Measurements from ENCODE around the gene PRTG. TPM values are rescaled to one million over a fixed set of nuclear protein-coding genes. Genes with fewer than 3 reads are reported as not detected.

PRTG gene
- total and polyA plus RNA-seq, 2 experiments from 2014 or later = 0.63 to 3.4 TPM

- H3K4me1 Mint-ChIP-seq = peaks cover 32% of the 10 kb centered on the region
Observed at GRCh38 chr15:55698653-55699052, 44.3 kb downstream of the PRTG start.

More at GRCh38 chr15:55698653-55699052, 44.3 kb downstream of the PRTG start:
- H3K27ac ChIP-seq (ENCODE audit: low read depth) = no peak overlapping the region
- no peaks in the 10 kb centered on the region for H4K20me1 ChIP-seq (replicated peaks; ENCODE audit: insufficient read depth)
- peaks cover 23% of the 10 kb centered on the region for H3K4me1 ChIP-seq (ENCODE audit: insufficient read depth)
- H3K9me3 Mint-ChIP-seq = no peaks in the 10 kb centered on the region
- H3K9me2 ChIP-seq (ENCODE audit: insufficient read depth) = no peaks in the 10 kb centered on the region
- no peak overlapping the region for H3K4me3 ChIP-seq
- H3F3A ChIP-seq (replicated peaks; ENCODE audit: low read depth) = no peaks in the 10 kb centered on the region
- no peak for TF ChIP-seq STAT1 (IDR thresholded peaks at IDR 0.05; ENCODE audit: unreplicated experiment)
- TF ChIP-seq NANOG (IDR thresholded peaks at IDR 0.05; ENCODE audit: borderline replicate concordance) = no peak
- TF ChIP-seq, protein P1, sequence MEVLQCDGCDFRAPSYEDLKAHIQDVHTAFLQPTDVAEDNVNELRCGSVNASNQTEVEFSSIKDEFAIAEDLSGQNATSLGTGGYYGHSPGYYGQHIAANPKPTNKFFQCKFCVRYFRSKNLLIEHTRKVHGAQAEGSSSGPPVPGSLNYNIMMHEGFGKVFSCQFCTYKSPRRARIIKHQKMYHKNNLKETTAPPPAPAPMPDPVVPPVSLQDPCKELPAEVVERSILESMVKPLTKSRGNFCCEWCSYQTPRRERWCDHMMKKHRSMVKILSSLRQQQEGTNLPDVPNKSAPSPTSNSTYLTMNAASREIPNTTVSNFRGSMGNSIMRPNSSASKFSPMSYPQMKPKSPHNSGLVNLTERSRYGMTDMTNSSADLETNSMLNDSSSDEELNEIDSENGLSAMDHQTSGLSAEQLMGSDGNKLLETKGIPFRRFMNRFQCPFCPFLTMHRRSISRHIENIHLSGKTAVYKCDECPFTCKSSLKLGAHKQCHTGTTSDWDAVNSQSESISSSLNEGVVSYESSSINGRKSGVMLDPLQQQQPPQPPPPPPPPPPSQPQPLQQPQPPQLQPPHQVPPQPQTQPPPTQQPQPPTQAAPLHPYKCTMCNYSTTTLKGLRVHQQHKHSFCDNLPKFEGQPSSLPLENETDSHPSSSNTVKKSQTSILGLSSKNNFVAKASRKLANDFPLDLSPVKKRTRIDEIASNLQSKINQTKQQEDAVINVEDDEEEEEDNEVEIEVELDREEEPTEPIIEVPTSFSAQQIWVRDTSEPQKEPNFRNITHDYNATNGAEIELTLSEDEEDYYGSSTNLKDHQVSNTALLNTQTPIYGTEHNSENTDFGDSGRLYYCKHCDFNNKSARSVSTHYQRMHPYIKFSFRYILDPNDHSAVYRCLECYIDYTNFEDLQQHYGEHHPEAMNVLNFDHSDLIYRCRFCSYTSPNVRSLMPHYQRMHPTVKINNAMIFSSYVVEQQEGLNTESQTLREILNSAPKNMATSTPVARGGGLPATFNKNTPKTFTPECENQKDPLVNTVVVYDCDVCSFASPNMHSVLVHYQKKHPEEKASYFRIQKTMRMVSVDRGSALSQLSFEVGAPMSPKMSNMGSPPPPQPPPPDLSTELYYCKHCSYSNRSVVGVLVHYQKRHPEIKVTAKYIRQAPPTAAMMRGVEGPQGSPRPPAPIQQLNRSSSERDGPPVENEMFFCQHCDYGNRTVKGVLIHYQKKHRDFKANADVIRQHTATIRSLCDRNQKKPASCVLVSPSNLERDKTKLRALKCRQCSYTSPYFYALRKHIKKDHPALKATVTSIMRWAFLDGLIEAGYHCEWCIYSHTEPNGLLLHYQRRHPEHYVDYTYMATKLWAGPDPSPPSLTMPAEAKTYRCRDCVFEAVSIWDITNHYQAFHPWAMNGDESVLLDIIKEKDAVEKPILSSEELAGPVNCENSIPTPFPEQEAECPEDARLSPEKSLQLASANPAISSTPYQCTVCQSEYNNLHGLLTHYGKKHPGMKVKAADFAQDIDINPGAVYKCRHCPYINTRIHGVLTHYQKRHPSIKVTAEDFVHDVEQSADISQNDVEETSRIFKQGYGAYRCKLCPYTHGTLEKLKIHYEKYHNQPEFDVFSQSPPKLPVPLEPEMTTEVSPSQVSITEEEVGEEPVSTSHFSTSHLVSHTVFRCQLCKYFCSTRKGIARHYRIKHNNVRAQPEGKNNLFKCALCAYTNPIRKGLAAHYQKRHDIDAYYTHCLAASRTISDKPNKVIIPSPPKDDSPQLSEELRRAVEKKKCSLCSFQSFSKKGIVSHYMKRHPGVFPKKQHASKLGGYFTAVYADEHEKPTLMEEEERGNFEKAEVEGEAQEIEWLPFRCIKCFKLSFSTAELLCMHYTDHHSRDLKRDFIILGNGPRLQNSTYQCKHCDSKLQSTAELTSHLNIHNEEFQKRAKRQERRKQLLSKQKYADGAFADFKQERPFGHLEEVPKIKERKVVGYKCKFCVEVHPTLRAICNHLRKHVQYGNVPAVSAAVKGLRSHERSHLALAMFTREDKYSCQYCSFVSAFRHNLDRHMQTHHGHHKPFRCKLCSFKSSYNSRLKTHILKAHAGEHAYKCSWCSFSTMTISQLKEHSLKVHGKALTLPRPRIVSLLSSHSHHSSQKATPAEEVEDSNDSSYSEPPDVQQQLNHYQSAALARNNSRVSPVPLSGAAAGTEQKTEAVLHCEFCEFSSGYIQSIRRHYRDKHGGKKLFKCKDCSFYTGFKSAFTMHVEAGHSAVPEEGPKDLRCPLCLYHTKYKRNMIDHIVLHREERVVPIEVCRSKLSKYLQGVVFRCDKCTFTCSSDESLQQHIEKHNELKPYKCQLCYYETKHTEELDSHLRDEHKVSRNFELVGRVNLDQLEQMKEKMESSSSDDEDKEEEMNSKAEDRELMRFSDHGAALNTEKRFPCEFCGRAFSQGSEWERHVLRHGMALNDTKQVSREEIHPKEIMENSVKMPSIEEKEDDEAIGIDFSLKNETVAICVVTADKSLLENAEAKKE (CRISPR knock-in tag; IDR thresholded peaks at IDR 0.05) = no peak
- no peak for TF ChIP-seq JUNB (IDR thresholded peaks at IDR 0.05; ENCODE audit: unreplicated experiment)
- no peak for TF ChIP-seq ZNF114 (CRISPR knock-in tag; IDR thresholded peaks at IDR 0.05)
- TF ChIP-seq, protein P2, sequence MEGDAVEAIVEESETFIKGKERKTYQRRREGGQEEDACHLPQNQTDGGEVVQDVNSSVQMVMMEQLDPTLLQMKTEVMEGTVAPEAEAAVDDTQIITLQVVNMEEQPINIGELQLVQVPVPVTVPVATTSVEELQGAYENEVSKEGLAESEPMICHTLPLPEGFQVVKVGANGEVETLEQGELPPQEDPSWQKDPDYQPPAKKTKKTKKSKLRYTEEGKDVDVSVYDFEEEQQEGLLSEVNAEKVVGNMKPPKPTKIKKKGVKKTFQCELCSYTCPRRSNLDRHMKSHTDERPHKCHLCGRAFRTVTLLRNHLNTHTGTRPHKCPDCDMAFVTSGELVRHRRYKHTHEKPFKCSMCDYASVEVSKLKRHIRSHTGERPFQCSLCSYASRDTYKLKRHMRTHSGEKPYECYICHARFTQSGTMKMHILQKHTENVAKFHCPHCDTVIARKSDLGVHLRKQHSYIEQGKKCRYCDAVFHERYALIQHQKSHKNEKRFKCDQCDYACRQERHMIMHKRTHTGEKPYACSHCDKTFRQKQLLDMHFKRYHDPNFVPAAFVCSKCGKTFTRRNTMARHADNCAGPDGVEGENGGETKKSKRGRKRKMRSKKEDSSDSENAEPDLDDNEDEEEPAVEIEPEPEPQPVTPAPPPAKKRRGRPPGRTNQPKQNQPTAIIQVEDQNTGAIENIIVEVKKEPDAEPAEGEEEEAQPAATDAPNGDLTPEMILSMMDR (conservative IDR thresholded peaks at IDR 0.05; ENCODE audit: low read depth in 2 of 2) = no peak
- TF ChIP-seq, protein P3, sequence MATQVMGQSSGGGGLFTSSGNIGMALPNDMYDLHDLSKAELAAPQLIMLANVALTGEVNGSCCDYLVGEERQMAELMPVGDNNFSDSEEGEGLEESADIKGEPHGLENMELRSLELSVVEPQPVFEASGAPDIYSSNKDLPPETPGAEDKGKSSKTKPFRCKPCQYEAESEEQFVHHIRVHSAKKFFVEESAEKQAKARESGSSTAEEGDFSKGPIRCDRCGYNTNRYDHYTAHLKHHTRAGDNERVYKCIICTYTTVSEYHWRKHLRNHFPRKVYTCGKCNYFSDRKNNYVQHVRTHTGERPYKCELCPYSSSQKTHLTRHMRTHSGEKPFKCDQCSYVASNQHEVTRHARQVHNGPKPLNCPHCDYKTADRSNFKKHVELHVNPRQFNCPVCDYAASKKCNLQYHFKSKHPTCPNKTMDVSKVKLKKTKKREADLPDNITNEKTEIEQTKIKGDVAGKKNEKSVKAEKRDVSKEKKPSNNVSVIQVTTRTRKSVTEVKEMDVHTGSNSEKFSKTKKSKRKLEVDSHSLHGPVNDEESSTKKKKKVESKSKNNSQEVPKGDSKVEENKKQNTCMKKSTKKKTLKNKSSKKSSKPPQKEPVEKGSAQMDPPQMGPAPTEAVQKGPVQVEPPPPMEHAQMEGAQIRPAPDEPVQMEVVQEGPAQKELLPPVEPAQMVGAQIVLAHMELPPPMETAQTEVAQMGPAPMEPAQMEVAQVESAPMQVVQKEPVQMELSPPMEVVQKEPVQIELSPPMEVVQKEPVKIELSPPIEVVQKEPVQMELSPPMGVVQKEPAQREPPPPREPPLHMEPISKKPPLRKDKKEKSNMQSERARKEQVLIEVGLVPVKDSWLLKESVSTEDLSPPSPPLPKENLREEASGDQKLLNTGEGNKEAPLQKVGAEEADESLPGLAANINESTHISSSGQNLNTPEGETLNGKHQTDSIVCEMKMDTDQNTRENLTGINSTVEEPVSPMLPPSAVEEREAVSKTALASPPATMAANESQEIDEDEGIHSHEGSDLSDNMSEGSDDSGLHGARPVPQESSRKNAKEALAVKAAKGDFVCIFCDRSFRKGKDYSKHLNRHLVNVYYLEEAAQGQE (IDR thresholded peaks at IDR 0.05; ENCODE audit: unreplicated experiment) = no peak
- TF ChIP-seq POLR2AphosphoS5 (IDR thresholded peaks at IDR 0.05; ENCODE audit: low read depth) = no peak
- no peaks in the 10 kb centered on the region for H3K36me3 ChIP-seq (ENCODE audit: insufficient read depth)
- no peaks in the 10 kb centered on the region for H3K36me3 Mint-ChIP-seq (ENCODE audit: low read depth)
- H3K27me3 ChIP-seq (ENCODE audit: insufficient read depth) = no peaks in the 10 kb centered on the region
- DNase-seq (ENCODE audit: low spot score) (no peak), ATAC-seq (no peak)
- H3K4me3 Mint-ChIP-seq = no peak overlapping the region
- H3K27me3 Mint-ChIP-seq (ENCODE audit: insufficient read depth, low read depth, poor library complexity) = peaks cover 2% of the 10 kb centered on the region
- no peaks in the 10 kb centered on the region for H3K79me2 ChIP-seq (replicated peaks; ENCODE audit: insufficient read depth)
- no peak overlapping the region for H2AFZ ChIP-seq
- H3K27ac Mint-ChIP-seq = no peak overlapping the region
- no peak overlapping the region for H3K4me2 ChIP-seq

Data from GM23338 (cell line).